HG03457 (cell line): ENCODE measurements around the gene CMPK1.
"Not testable (repeated sequence)": the region's sequence is repeated elsewhere in the genome, so short reads cannot be mapped to it uniquely, and the experiment has no call there.

ENCODE experiments used
- ATAC-seq: cut with Tn5 transposase; IDR thresholded peaks from one replicate; pipeline ENCODE4 v1.9.1; 2021; ENCODE audit warnings: moderate number of reproducible peaks; ENCODE audit not compliant: unreplicated experiment

The CMPK1 gene, protein sequence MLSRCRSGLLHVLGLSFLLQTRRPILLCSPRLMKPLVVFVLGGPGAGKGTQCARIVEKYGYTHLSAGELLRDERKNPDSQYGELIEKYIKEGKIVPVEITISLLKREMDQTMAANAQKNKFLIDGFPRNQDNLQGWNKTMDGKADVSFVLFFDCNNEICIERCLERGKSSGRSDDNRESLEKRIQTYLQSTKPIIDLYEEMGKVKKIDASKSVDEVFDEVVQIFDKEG

GRCh38 chr1:47333578-47333921 is at the start of gene CMPK1:
Gene CMPK1, plus strand, starts transcription at chr1:47333790. Its CDS starts 156 bp downstream, at chr1:47333946.
- ATAC-seq, result peak; percentile 74

- ATAC-seq, result not testable (repeated sequence)
Measured at GRCh38 chr1:47288116-47288515, 45.5 kb upstream of the CMPK1 start.

GRCh38 chr1:47294863-47295262 is 38.7 kb upstream of the CMPK1 start:
- not testable (repeated sequence) for ATAC-seq

DNA sequence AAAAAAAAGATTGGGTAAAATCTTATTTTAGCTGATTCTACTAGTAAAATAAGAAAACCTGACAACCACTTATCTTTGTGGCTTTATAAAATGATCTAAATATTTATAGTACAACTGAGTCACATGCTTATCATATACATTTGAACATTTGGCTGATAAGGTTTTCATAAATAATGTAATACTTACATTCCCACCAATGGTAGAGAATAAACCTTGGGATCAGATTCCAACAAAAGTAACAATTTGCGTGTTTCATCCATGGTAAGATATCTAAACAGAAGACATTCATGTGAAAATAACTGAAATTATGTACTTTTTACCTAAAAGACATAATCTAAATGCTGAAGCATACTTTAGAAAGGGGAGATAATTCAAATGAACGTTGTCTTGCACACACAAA is 38.0 kb upstream of the CMPK1 start:
- no peak for ATAC-seq

GRCh38 chr1:47298025-47298699 is 35.4 kb upstream of the CMPK1 start:
- no peak for ATAC-seq

- ATAC-seq, result no peak
Measured at GRCh38 chr1:47302472-47302871, 31.1 kb upstream of the CMPK1 start.

GRCh38 chr1:47309427-47309826 is 24.2 kb upstream of the CMPK1 start:
- ATAC-seq, result no peak

- ATAC-seq, result peak; percentile 96
Measured at GRCh38 chr1:47313915-47314664, 19.5 kb upstream of the CMPK1 start, which contains the start of gene STIL. Gene STIL, minus strand, starts transcription at chr1:47314147. Its CDS starts 3,828 bp downstream, at chr1:47310319.

GRCh38 chr1:47317841-47318240 is 15.7 kb upstream of the CMPK1 start:
- ATAC-seq, result no peak

DNA sequence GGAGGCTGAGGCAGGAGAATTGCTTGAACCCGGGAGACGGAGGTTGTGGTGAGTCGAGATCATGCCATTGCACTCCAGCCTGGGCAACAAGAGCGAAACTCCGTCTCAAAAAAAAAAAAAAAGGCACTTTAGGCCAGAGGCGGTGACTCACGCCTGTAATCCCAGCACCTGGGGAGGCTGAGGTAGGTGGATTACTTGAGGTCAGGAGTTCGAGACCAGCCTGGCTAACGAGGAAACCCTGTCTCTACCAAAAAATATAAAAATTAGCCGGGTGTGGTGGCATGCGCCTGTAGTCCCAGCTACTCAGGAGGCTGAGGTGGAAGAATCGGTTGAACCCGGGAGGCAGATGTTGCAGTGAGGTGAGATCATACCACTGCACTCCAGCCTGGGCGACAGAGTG is 13.6 kb upstream of the CMPK1 start:
- ATAC-seq, result not testable (repeated sequence)

DNA sequence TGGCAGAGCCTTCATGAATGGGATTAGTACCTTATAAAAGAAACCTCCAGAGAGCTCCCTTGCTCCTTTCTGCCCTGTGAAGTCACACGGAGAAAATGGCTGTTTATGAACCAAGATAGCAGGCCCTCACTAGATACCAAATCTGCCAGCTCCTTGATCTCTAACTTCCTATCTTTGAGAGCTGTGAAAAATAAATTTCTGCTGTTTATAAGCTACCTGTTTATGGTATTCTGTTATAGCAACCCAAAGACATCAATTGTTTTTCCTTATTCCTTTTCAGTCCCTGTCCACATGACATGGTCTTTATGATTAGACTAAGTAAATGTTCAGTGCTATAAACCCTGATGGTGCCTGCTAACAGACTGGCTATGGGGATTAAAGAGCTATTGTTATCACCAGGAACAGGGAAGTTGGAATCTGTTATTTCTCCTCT is 10.0 kb upstream of the CMPK1 start:
- no peak for ATAC-seq

- no peak for ATAC-seq
Measured at GRCh38 chr1:47324682-47325081, 8.9 kb upstream of the CMPK1 start.

DNA sequence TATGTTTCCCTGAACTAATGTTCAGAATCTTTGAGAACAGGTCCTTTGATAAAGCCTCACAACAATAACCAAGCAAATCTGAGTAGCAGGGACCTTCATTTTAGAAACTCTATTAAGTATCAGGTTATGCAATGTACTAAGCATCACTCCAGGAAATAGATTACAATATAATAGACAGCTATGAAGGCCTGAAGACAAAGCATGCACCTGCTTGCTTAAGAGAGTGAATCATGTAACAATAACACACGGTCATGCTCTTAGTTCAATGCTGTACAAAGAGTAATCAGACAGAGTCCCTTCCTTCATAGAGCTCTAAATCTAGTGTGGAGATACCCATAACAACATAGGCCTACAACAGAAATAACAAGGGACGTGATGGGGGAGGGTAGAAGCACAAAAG is 8.1 kb upstream of the CMPK1 start:
- no peak for ATAC-seq

DNA sequence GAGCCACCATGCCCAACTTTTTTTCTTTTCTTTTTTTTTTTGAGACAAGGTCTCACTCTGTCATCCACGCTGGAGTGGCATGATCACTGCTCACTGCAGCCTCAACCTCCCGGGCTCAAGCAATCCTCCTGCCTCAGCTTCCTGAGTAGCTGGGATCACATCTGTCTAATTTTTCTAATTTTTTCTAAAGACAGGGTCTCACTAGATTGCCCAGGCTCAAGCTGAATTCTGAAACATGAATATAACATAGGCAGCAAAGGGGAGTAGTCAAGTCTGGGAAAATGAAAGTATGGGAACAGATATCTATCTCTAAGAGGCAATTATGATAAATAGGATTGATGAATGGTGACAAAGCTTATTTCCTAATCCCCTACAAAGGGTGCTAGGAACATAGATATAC is 7.3 kb upstream of the CMPK1 start:
- ATAC-seq, result no peak

DNA sequence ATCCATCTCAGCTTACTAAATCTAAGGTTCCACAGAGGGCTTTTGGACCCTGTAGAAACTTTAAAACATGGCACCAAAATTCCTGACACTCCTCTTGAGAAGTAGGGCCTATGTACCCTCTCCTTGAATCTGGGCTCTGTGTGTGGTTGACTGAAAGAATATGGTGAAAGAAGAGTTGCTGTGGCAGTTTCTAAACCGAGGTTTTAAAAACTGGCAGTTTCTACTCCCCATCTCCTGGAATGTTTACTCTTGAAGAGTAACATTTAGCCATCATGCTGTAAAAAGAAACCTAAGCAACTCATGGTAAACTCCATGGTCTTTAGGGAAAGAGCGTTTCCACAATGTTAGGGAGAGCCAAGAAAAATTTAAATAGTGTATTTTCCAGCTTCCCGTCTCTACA is 4.6 kb upstream of the CMPK1 start:
- ATAC-seq, result no peak

DNA sequence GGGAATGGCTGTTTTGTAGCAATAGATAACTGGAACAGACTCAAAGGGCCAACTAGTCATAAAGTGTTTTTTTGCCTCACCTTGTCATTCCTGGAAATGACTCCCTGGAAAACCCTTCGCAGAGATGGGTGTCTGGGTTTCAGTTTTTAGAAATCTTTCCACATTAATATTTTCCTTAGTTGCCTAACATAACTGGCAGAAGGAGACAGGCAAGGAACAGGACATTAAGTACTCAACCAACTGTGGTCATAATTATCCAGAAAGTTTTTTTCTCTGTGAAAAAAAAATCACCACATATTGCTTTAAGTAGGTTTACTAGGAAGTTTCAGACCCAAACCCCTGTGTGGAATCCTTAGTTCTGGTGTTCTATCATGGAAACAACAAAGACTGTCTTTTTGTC is 3.4 kb upstream of the CMPK1 start:
- no peak for ATAC-seq

GRCh38 chr1:47331875-47332274 is 1.7 kb upstream of the CMPK1 start:
- ATAC-seq, result no peak

DNA sequence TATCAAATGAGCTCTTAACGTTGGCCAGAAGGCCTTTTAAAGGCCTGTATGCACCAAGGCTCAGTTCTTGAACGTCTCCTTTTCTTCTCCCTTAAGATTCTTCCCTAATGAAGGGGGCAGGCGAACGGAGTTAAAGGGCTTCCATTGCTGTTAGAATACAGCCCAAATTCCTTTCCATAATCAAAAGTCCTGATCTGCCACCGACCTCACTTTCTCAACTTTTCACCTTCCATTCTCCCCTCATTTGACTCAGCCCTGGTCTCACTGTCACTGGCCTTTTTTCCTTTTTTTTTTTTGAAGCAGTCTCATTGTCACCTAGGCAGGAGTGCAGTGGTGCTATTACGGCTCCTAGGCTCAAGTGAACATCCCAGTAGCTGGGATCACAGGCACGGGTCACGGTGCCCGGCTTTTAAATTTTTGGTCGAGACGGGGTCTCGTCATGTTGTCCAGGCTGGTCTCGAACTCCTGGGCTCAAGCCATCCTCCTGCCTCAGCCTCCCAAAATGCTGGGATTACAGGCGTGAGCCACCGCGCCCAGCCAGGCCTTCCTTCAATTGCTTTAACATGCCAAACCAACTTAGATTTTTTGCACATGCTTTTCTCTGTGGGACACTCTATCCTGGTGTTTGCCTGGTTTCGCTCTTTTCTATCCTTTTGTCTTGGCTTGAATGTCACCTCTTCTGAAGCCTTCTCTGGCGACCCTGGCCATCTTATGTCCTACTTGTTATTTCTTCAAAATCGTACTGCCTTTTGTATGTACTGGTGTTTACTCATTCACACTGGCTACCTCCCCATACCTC is 612 bp upstream of the CMPK1 start:
- no peak for ATAC-seq

DNA sequence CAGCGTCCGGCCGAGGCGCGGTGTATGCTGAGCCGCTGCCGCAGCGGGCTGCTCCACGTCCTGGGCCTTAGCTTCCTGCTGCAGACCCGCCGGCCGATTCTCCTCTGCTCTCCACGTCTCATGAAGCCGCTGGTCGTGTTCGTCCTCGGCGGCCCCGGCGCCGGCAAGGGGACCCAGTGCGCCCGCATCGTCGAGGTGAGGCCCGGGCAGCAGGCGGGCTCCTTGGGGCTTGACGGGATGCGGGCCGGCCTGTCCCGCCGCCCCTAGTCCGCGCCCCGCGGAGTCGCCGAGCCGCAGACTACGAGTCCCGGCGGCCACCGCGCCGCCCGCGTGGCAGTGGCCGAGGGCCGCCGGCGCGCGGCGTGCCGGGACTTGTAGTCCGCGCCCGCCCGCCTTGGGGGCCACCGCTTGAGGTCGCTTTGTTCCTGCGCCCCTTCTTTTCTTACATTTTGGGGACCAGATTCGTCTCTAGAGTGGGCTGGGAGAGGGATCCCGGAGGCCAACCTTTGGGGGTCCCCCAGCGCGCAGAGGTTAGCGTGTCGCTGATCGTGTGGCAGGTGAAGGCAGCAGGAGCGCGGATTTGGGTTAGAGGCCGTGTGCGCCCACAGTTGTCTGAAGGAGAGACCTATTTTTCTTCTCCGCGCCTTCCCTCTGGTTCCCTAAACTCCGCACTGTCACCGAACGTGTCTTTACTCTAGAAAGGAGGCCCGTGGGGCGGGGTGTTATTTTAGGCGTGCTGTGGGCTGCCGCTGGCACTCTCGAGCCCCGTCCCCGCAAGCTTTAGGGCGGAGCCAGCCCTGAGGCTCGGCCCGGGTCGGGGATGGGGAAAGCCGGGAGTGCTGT is 553 bp downstream of the CMPK1 start:
- peak; percentile 75 for ATAC-seq

- no peak for ATAC-seq
Measured at GRCh38 chr1:47334765-47335435, 1.3 kb downstream of the CMPK1 start.
